GM18520 (cell line): Measurements from ENCODE around the gene KCNF1.
"Not testable (repeated sequence)": the region's sequence is repeated elsewhere in the genome, so short reads cannot be mapped to it uniquely, and the experiment has no call there.

ENCODE experiments used
- ATAC-seq: cut with Tn5 transposase; IDR thresholded peaks from one replicate; pipeline ENCODE4 v1.9.1; 2021; ENCODE audit not compliant: unreplicated experiment

The KCNF1 gene

DNA sequence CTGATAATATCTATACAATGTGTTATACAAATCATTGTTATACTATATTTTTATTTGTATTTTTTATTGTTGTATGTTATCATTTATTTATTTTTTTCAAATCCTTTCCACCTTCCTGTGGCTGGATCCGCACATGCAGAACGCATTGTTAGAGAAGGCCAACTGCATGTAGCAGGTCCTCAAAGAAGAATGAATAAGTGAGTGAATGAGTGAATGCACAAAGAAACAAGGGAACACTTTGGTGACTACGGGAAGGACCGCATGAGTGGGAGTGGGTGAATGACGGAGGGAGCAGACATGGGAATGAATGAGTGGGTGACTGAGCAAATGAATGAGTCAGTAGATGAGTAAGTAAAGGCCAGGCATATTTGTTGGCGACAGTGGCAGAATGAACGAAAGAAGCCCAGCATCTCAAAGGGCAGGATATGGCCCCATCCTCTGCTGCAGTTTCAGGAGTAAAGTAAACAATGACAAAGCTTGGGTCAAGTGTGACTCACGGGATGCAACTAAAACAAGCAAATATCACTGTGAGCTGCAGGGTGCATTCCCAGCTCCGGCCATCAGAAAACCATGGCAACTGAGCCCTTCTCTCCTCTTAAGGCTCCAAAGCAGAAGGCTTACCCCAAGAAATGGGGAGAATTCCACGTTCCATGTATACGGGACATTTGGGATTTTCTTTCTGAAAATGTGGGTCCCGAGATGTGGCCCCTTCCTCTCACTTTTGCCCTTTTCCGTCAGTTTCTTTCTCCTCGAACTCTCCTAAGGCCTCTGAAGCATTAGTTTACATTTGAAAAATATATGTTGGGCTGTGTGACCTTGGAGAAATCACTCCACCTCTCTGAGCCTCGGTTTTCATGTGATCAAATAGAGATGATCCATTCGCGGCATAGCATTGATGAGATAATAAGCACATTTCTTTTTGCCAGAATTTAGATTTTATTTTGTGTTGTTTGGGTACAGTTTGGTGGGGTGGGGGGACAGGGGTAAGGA lies 24.5 kb downstream of the KCNF1 start:
- no peak for ATAC-seq

DNA sequence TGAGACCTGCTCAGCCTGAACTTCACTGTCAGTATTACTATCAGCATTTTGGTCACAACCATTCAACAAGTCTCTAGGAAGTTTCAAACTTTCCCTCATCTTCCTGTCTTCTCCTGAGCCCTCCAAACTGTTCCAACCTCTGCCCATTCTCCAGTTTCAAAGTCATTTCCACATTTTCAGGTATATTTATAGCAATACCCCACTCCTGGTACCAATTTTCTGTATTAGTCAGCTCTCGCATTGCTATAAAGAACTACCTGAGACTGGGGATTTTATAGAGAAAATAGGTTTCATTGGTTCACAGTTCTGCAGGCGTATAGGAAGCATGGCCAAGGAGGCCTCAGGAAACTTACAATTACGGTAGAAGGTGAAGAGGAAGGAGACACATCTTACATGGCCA lies 27.3 kb downstream of the KCNF1 start:
- ATAC-seq = no peak

DNA sequence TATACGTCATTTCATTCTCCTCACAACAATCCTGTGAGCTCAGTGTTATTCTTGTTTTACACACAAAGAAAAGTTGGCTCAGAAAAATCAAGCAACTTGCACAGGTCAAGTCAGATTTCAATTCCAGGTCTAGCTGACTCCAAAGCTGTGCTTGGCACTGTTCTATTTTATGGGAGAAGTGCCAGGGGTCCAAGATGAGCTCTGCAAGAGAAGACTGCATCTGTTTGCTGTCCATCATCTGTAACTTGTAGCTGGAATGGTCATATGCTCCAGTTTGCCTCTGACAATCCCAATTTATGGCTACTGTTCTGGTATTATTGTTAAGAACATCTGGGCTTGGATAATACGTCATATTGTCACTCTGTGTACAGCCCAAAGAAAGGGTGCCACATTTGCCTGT lies 28.9 kb downstream of the KCNF1 start:
- no peak for ATAC-seq

DNA sequence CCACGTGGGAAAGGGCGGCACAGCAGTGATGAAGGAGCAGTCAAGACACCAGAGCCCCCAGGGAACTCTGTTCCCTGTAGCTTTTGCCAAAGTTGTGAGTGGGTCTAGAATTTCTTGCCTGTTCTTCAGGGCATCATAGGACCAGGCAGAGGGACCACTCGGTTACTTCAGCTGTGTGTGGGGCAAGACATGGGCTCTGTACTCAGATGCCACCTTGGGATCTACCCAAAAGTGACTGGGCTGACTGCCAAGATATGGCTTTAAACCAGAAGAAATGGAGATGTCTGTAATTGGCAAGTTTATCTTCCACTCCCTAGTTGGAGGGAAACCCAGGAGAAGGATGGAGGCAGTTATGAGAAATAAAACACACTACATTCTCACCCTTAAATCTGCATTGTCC lies 29.6 kb downstream of the KCNF1 start:
- ATAC-seq = no peak

DNA sequence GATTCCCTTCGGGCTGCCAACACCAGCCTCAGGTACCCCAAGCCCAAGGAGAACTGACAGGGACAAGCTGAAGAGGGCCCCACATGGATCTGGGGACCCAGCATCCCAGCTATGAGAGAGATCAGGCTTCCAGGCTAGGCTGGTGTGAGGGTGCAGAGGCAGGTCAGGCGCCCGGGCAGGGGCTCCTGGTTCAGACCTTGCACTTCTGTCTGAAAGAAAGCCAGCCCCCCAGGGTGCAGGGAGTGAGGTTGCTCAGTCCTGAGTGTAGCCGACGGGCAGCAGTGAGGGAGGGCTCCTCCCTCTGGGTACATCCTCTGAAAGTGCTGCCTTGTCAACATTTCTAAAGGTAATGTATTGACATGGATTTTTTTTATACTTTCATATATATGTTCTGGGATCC lies 33.1 kb downstream of the KCNF1 start:
- ATAC-seq = no peak

DNA sequence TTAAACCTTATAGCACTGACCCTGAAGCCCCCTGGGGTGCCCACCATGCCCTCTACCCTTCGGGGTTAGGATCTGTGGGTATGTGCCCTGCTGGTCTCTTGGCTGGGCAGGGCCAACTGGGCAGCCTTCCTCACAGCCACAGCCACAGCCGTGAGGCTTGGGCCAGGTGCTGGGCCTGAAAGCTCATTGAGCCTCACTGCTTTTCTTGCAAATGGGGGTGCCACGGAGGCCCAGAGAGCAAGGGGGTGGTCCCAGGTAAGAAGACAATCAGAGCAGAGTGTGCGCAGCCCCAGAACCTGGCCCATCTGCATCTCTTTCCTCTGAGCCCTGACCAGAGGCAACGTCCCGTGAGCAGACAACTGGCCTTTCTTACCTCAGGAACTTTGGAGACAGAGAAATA lies 34.7 kb downstream of the KCNF1 start:
- no peak for ATAC-seq

DNA sequence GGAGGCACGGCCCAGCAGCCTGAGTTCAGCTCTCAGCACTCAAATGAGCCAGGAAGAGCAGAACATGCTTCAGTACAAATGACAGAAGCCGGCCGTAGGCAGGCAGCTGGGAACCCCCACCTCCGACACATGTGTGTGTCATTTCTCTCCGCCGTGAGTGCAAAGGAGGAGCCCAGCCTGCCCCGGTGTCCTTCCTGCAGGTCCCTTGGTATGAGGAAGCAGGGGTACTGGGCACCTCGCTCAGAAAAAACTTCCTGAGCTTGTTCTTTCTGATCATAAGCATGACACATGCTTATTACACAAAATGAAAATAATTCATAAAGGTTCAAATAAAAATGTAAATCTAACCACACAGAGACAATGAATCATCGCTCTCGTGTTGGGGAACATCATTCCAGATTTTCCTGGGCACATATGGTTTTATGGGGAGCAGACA lies 35.3 kb downstream of the KCNF1 start:
- ATAC-seq = no peak

DNA sequence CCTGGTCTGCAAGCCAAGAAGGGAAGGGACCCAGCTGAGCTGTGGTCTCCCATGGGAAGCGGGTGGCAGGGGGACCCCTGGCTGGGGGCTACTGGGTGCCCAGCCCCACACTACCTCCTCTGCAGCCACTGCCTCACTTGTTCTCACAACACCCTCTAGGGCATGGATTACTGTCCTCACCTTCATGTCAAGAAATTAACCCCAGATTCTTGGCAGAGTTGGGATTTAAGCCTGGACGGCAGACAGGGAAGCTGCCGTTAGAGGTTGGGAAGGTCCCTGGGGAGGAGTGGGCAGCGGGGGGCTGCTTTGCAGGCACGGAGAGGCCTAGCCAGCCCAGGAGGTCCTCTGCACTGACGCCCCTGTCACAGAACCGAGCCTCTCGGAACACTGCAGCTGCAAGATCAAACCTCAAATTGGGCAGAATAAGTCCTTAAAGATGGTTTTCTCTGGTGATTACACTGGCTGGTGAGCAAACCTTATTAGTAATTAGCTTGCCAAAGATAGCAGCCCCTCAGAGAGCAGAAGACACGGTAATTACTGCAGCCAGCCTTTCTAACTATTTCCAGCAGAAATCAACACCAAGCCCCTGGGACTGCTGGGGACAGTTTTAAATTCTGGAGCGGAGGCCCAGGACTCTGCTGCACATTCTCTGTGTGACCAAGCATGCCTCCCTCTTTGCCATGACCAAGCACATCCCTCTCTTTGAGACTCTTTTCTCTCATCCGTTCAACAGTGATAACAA lies 35.9 kb downstream of the KCNF1 start:
- no peak for ATAC-seq

DNA sequence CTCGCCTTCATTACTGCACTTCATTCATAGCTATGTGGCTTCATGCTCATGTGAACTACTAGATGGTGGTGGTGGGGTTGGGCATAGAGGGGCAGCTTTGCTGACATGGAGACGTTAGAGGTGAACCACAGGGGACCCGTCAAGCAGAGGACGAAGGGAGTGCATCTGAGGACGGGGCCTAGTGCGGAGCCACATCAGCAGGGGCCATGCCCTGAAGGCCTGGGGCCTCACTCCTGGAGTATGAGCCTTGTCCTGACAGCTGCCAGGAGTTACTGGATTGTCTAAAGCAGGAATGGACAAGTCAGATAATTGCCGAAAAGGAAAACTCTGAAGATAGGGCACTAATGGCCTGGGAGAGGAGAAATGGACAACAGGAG lies 36.4 kb downstream of the KCNF1 start:
- no peak for ATAC-seq

DNA sequence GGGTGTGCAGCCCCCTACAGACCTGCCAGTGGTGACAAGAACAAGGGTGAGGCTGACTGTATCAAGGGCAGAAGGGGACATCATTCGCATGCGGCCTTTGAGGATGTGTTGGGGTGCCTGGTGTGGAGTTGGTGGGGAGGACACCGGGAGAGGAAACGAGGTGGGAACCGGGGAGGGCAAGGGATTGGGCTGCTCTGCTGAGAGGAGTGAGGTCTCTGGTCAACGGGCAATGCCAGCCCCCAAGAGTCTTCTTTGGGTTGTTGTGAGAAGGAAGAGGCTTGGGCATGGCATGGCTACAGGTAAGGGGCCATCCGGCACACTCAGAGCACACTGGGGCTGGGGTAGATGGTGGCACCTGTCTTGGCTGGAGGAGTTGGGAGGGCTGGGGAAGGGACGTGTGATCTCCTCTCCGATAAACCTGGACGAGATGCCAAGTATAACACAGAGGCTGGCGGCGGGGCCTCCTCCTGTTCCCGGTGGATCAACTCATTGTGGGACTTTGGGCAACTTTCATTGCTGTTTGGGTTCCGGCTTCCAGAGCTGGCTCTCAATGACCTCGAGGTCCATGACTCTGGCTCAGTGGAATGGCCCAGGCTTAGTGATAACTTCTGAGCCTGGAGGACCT lies 37.0 kb downstream of the KCNF1 start:
- ATAC-seq = no peak

DNA sequence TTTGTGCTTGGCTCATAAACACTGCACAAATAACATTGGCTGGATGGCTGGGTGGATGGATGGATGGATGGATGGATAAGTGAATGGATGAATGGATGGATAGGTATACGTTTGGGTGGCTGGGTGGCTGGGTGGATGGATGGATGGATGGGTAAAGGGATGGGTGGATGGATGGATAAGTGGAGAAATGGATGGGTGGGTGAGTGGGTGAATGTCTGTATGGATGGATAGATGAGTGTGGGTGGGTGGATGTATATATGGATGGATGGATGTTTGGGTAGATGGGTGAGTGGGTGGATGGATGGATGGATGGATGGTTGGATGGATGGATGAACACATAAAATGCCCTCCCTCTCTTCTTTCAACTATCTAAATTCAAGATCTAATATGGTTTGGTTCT lies 38.1 kb downstream of the KCNF1 start:
- no peak for ATAC-seq

DNA sequence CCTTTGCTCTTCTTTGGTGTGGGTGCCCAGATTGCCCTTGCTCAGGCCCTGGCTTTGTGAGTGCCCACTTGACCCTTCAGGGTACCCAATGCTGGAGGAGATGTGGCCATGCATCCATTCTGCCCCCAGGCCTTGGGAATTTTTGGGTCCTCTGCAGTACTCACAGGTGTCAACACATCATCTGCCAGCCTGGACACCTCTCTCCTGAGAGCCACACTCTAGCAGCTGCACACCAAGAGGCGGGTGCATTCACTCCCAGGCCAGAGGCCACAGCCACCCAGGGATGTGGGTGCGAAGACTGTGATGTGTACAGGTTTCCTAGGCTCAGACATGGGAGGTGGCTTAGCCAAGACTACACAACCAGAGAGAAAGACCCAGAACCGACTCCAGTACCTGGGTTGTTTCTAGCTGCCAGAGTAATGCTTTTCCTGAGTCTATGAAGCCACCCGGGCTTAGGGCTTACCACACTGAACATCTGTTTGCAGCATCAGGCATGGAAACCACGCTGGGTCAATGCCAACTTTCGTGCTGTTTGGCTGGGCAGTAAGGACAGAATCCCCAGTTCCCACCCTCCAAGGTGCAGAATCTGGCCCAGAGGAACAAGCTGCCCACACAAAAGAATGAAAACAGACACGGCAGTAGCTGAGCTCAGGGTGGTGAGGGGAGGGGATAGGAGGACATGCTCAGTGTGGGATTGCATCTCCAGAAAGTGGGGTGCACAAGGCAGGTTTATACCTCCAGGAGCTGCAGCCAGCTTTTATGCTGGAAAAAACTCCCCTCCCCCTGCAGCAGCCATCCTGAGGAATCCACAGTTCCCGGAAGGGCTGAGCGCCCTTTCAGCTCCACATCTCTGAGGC lies 40.1 kb downstream of the KCNF1 start:
- ATAC-seq = no peak

DNA sequence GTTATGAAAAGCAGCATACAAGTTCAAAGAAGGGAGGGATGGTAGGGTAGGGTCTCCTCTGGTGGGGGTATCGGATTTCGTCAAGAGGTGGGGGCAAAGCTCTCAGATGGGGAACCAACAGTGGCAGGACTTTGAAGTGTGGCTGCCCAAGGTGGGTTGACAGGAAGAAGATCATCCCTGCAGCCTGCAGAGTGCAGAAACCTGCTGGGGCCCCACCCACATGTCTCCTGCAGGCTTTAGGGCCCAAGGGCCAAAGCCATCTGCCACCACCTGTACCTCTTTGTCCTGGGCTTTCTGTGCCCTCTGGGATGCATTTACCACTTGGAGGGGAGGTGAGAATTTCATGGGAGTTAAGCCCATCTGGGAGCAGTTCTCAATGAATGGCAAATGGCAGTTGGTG lies 42.7 kb downstream of the KCNF1 start:
- no peak for ATAC-seq

DNA sequence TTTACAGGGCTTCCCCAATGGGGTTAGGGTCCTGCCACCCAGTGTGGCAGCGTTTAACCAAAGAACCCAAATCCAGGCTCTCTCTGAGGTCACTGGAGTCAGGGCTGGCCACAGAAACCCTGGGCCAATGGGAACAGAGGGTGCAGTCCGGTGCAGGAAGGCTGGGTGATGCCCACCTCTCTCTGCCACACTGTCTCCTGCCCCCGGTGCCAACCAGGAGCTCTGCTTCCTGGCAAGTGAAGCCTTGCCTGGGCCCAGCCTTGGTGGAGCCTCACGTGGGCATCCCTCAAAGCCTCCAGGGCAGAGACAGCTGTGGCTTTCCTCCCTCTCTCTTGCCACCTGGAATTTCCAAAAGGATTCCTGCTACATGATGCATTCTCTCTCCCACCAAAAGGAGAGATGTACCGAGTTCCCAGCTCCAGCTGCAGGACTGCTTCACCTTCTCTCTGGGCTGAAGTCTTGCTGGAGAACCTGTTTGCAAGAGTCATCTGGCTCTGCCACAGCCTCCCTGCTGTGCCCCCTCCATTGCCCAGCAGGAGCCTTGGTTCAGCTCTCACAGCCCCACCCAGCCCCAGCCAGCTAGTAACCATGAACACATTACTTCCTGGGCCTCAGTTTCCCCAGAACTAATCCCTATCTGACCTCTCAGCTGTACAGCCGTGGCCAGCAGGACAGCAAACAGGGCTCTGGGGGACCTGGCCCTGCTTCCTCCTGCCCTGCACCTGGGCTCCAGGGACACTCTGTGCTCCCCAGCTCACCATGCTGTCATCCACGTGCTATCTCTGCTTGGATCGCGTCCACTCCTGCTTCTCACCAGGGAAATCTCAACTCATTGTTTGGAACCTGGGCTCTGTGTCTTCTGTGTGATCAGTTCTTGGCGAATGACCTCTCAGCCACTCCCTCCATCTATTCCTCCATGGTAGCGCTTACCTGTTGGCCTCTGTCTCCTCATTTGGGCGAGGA lies 43.4 kb downstream of the KCNF1 start:
- ATAC-seq = no peak

DNA sequence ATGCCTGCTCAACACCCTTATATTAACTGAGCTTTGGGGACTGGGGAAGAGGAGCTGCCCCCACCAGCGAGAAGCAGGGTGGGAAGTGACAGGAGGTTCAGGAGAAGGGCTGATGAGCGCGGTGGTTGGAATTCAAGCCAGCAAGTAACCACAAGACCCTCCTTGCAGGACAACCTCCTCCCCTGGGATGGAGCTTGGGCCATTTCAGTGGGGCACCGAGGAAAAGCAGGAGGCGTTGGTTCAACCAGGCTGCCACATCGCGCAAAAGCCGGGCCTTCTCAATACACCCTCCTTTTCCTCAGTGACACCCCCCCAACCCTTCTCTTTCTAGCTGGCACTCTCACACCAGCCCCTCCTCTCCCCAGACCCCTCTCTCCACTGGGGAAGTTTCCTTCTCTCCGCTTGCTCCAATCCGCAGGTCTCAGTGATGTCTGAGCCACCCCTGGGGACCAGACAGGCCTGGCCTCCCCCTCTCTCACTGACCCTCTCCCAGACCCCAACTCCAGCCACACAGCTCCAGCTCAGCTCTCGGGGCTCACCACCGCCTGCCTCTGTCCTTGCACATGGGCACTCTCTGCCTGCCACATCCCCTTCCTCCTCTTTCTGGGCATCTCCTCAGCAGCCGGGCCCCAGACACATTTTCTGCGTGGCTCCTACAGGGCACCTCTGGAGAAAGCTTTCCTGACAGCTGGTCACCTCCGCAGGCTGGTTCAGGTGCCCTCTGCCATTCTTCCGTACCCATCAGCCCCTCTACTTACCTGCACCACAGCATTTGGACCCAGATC lies 44.5 kb downstream of the KCNF1 start:
- no peak for ATAC-seq

DNA sequence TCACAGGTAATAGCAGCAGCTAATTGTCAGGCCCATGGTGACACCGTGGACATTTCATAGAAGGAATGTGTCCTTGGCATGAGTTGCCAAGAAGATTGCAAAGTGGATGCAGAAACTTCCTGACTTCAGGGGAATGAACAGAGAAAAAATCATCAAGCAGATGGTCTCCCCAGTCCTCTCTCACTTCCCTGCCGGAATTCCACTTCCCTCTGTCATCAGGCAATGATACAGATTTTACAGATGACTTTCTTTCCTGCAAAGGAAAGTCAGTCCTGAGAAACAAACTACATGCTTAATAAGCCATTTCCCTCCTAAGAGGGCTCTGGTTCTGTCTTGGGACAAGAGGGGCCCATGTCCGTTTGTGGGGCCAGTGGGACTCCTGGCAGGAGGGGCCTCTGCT lies 45.7 kb downstream of the KCNF1 start:
- no peak for ATAC-seq

DNA sequence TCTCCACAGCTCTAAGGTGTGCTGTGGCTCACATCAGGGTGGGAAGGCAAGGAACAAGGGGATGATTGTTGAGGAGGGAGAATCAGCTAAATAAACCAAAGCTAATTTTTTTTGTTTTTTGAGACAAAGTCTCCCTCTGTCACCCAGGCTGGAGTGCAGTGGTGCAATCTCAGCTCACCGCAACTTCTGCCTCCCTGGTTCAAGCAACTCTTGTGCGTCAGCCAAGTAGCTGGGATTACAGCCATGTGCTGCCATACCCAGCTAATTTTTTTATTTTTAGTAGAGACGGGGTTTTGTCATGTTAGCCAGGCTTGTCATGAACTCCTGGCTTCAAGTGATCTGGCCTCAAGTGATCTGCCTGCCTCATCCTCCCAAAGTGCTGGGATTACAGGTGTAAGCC lies 46.7 kb downstream of the KCNF1 start:
- ATAC-seq = not testable (repeated sequence)

DNA sequence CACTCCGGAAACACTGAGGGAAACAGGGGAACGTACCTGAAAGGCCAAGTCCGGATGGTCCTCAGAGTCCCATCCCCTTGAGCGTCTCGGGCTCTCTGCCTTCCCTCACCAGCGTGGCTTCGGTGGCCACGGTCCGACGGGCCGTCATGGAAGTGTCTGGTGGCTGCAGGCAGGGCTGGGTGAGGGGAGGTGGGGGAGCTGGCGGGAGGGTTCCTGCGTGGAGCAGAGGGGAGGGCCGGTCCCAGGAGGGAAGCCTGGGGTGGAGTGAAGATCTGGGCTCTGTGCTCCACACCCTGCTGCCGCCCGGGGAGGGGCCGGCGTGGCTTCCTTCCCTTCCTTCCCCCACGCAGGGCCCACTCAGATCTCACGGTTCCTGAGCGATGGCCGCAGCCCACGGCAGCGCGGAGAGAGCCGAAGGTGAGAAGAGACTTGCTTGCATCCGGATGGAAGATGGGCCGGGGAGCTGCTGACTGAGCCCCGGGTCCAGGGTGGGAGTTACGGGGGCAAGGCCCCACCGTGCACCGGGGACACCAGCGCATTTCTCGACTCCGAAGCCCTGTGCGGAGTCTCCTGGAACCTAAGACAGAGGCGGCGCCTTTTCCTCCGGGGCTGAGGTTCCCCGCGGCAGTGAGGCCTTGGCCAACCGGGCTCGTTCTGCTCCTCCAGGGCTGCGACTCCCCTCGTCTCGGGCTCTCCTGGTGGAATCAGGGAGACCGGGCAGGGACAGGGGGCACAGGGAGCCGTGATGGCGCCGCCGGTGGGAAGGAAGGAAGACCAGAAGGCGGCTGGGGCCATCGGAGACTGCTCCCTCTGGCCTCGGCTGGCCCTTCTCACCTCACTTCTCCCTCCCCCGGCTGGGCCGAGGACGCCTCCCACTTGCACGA lies 49.1 kb downstream of the KCNF1 start:
- ATAC-seq = no peak
